Rectal smooth muscle tissue (tissue), 1 donor: ENCODE measurements around the gene RLF.
A peak's percentile ranks its signal among the peaks of the same experiment; 100 is the strongest.

ENCODE experiments used
- H3K27ac ChIP-seq: one replicate; pipeline ENCODE4 v1.7.0; 2013; ENCODE audit warnings: low read depth, low read length, inconsistent platforms
- H3K27me3 ChIP-seq: one replicate; pipeline ENCODE4 v1.7.0; 2013; ENCODE audit warnings: low read length; ENCODE audit not compliant: control insufficient read depth, insufficient read depth
- H3K36me3 ChIP-seq: one replicate; pipeline ENCODE4 v1.7.0; 2013; ENCODE audit warnings: low read length; ENCODE audit not compliant: control insufficient read depth, insufficient read depth
- H3K4me1 ChIP-seq: one replicate; pipeline ENCODE4 v1.7.0; 2013; ENCODE audit warnings: low read length; ENCODE audit not compliant: control insufficient read depth, insufficient read depth
- H3K4me3 ChIP-seq: one replicate; pipeline ENCODE4 v1.7.0; 2013; ENCODE audit warnings: low read length
- H3K9ac ChIP-seq: one replicate; pipeline ENCODE4 v1.7.0; 2013; ENCODE audit warnings: low read length

The RLF gene

DNA sequence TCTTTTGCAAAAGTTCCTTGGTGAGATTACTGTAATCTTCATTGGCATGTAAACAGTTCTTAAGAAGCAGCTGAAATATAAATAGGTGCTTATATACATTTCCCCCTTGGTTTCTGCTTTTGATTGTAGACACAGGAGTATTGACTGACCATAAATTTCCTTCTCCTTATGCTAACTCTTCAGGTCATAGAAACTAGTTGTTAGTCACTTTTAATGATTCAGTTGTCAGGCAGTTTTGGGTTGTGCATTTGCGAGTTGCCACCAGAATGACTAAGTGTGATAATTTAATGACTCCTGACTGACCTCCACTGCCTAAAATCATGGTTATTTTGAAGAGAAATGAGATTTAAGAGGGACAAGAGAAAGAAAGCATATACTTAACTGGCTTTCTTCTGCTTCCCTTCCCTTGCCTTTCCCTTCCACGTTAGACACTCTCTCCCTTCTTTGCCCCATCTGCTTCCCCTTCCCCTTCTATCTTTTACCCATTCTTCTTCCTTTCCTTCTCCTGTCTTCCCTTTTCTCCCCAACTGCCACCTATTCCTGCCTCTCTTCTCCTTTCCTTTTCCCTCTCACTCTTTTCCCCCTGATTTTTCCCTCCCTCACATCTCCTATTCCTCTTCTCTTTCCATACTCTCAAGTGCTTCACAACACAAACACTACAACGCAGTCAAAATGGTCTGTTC lies 109.1 kb downstream of the RLF start:
- Histone ChIP-seq H3K27me3 (no peaks in the 10 kb centered on the region), H3K9ac (no peak overlapping the region), H3K36me3 (peaks cover 20% of the 10 kb centered on the region), H3K27ac (peak overlapping the region; percentile 14), H3K4me1 (peaks cover 19% of the 10 kb centered on the region), H3K4me3 (no peak overlapping the region)

- H3K4me3 ChIP-seq = no peak overlapping the region
- H3K4me1 ChIP-seq = peaks cover 9% of the 10 kb centered on the region
- H3K27me3 ChIP-seq = no peaks in the 10 kb centered on the region
- no peak overlapping the region for H3K9ac ChIP-seq
- no peak overlapping the region for H3K27ac ChIP-seq
- peaks cover 20% of the 10 kb centered on the region for H3K36me3 ChIP-seq
These were observed 111.5 kb downstream of the RLF start for GRCh38 chr1:40272653-40273213.

GRCh38 chr1:40273547-40274166 lies 112.5 kb downstream of the RLF start:
- Histone ChIP-seq H3K27me3 (no peaks in the 10 kb centered on the region), H3K36me3 (peaks cover 20% of the 10 kb centered on the region), H3K9ac (no peak overlapping the region), H3K27ac (no peak overlapping the region), H3K4me1 (peaks cover 5% of the 10 kb centered on the region), H3K4me3 (no peak overlapping the region)

- H3K4me1 ChIP-seq = peaks cover 5% of the 10 kb centered on the region
- H3K9ac ChIP-seq = no peak overlapping the region
- peaks cover 20% of the 10 kb centered on the region for H3K36me3 ChIP-seq
- H3K27ac ChIP-seq = no peak overlapping the region
- H3K4me3 ChIP-seq = no peak overlapping the region
- H3K27me3 ChIP-seq = no peaks in the 10 kb centered on the region
These were observed 113.1 kb downstream of the RLF start for GRCh38 chr1:40274331-40274730.

DNA sequence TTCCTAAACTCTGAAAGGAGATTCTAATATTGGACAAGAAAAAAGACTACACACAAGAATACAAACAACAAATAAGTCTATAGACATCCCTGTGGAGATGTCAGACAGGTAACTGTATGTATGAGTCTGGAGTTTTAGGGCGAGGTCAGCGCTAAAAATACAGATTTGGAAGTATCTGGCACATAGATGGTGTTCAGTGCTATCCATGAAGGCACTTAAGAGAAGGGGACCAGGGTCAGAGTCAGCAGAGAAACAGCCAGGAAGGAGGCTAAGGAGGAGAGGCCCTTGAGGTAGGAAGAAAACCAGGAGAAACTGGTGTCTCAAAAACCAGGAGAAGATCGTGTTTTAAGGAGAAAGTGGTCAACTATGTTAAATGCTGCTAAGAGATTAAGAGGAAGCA lies 114.9 kb downstream of the RLF start:
- Histone ChIP-seq H3K4me3 (no peak overlapping the region), H3K27ac (no peak overlapping the region), H3K27me3 (no peaks in the 10 kb centered on the region), H3K4me1 (no peaks in the 10 kb centered on the region), H3K9ac (no peak overlapping the region), H3K36me3 (peaks cover 7% of the 10 kb centered on the region)

- no peak overlapping the region for H3K4me3 ChIP-seq
- peaks cover 9% of the 10 kb centered on the region for H3K36me3 ChIP-seq
These were observed 120.7 kb downstream of the RLF start for GRCh38 chr1:40281853-40282252.

More at GRCh38 chr1:40281853-40282252, 120.7 kb downstream of the RLF start:
- Histone ChIP-seq H3K4me1 (no peaks in the 10 kb centered on the region), H3K9ac (no peak overlapping the region), H3K27ac (peak overlapping the region; percentile 4), H3K27me3 (no peaks in the 10 kb centered on the region)
